Activated T-helper 1 cell treated with anti-CD3 and anti-CD28 coated beads, Interleukin-12 subunit alpha, Interleukin-12 subunit beta, Interleukin-2, Interleukin-4 antibody, amounts not matched to agents 30 ng/mL and 10 ng/mL and 1 ng/mL, durations not matched to agents 14 hours and 24 hours and 36 hours (primary cell): ENCODE data around the gene AMN. TPM values are rescaled to one million over a fixed set of nuclear protein-coding genes. Genes with fewer than 3 reads are reported as not detected.
"Not testable (repeated sequence)": the region's sequence is repeated elsewhere in the genome, so short reads cannot be mapped to it uniquely, and the experiment has no call there.

Experiments
- DNase-seq: peaks from one replicate; pipeline ENCODE4 v3.0.0; 2021; ENCODE audit warnings: low spot score
- H3K27ac Mint-ChIP-seq: one replicate; pipeline ENCODE4 v1.8.0; 2021; ENCODE audit warnings: mild to moderate bottlenecking, mixed read lengths
- H3K27me3 Mint-ChIP-seq: one replicate; pipeline ENCODE4 v1.8.0; 2022; ENCODE audit warnings: mild to moderate bottlenecking, moderate library complexity, mixed read lengths; ENCODE audit not compliant: insufficient read depth
- H3K36me3 Mint-ChIP-seq: one replicate; pipeline ENCODE4 v1.8.0; 2021; ENCODE audit warnings: low read depth, mixed read lengths
- H3K4me1 Mint-ChIP-seq: one replicate; pipeline ENCODE4 v1.8.0; 2021; ENCODE audit warnings: low read depth, mixed read lengths
- H3K4me3 Mint-ChIP-seq: one replicate; pipeline ENCODE4 v1.8.0; 2021; ENCODE audit warnings: mild to moderate bottlenecking, moderate library complexity, mixed read lengths
- H3K9me3 Mint-ChIP-seq: one replicate; pipeline ENCODE4 v1.8.0; 2021; ENCODE audit warnings: mixed read lengths
- intact Hi-C: fragments of 100-400 bp; cut with micrococcal nuclease; formaldehyde crosslinking; loops from one replicate; pipeline ENCODE4 v1.15.1; 2024
- total RNA-seq: library from RNA; stranded (reverse); gene quantifications from 2 replicates; pipeline ENCODE4 v1.2.3, GENCODE V29; 2022

Gene AMN
- total RNA-seq, 1 donor from 2014 or later = 0.44 TPM

DNA sequence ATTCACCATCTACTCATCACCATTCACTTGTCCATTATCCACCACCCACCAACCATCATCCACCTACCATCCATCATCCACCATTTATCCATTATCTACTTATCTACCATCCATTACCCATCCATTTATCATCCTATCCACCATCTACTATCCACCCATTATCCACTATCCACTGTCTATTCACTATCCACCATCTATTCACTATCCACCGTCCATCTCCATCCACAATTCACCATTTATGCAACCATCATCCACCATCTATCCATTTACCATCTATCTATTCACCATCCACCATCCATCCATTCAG lies 1.5 kb upstream of the AMN start:
- H3K27ac Mint-ChIP-seq = no peak overlapping the region
- no peaks in the 10 kb centered on the region for H3K9me3 Mint-ChIP-seq
- intact Hi-C loops = no loop called here
- no peaks in the 10 kb centered on the region for H3K36me3 Mint-ChIP-seq
- no peak overlapping the region for H3K4me3 Mint-ChIP-seq
- peaks cover 13% of the 10 kb centered on the region for H3K27me3 Mint-ChIP-seq
- DNase-seq = no peak
- H3K4me1 Mint-ChIP-seq = no peaks in the 10 kb centered on the region

DNA sequence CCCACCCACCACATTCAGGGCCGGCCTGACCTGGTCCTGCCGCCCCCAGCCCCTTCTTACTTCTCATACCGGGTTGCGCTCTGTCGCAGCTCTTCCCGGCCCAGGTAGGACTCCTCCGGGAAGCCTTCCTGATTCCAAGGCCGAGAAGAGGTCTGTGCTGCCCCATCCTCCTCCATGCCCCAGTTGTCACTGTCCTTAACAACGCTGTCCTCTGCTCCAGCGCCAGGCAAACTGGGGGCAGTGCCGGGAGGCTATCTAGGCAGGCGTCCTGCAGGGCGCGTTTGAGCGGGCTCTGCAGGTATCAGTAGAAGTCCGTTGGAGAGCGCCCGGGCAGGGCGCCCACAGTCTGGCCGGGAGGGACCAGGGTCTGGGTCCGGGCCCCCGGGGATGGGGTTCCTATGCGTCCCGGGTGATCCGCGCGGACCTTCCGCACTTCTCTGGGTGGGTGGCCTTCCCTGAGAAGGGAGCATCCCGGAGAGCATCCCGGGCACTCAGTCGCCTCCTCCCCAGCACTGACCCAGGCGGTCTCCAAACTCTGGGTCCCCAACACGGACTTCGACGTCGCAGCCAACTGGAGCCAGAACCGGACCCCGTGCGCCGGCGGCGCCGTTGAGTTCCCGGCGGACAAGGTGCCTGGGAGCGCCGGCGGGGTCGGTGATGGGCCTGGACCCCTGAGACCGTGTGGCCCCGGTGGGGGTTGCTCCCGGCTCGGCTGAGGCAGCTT lies 900 bp downstream of the AMN start:
- H3K27ac Mint-ChIP-seq = no peak overlapping the region
- no peaks in the 10 kb centered on the region for H3K36me3 Mint-ChIP-seq
- H3K27me3 Mint-ChIP-seq = peaks cover 29% of the 10 kb centered on the region

DNA sequence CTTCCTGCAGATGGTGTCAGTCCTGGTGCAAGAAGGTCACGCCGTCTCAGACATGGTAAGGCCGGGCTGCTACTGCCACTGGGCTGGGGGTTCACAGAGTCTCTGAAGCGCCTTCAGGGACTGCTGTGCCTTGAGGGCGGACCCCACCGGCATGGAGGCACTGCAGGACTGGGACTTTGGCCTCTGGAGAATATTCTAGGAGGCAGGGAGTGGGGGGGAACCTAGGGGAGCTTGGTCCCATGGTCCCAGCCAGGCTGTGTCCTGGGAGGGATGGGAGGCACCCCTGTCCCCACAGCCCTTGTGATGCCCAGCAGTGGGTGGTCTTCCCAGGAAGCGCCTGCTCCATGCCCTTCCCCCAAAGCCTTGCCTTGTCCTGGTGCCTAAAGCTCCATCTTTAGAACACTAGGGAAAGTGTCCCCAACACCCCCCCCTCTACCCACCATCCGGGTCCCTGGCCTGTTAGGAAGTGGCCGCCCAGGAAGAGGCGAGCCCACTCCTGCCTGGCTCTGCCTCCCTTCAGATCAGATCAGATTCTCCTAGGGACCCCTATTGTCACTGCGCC lies 1.5 kb downstream of the AMN start:
- Mint-ChIP-seq H3K27me3 (peaks cover 33% of the 10 kb centered on the region), H3K4me1 (no peaks in the 10 kb centered on the region), H3K27ac (no peak overlapping the region), H3K36me3 (no peaks in the 10 kb centered on the region), H3K9me3 (no peaks in the 10 kb centered on the region), H3K4me3 (no peak overlapping the region)
- no peak for DNase-seq
- intact Hi-C loops = no loop called here

More for the DNA sequence above, 900 bp downstream of the AMN start:
- Mint-ChIP-seq H3K4me3 (no peak overlapping the region), H3K9me3 (no peaks in the 10 kb centered on the region), H3K4me1 (no peaks in the 10 kb centered on the region)
- no peak for DNase-seq
- intact Hi-C loops = no loop called here

DNA sequence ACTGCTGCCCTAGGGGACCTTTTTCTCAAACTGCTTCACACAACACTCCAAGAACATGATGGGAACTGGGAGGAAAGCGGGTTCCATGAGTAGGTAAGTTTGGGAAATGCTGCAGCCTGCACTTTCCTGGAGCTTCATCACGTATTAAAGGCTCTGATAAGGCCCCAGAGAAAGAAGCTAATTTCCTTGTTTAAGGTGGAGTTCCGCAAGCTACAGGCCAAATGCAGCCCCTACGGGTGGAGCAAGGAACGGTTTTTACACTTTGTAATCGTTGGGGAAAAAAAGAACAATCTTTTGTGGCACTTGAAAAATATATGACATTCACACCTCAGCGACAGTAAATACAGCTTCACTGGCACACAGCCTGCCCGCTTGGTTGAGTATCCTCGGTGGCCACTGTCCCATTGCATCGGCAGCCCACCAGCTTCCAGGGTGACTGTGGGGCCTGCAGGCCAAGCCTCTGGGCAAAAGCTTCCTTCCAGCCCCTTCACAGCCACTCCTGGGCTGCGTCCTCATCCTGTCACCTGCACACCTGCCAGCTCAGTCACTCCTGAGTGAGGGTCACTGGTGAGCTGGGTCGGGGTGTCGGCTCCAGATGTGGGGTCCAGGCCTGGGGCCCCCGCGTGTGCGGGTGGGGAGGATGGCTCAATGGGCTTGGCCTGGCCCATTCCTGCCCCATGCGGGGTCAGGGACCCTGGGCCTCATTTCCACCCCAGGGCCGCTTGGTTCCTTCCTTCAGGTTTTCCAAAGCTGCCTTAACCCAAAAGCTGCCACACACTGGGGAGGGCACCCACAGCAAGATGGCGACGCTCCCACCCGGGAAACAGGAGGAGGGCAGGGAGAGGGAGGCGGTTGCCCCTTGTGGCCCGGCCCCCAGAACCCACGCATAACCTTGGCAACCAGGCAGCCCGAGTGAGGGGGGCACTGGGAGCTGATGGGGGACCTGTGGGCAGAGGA lies 2.4 kb downstream of the AMN start:
- Mint-ChIP-seq H3K9me3 (no peaks in the 10 kb centered on the region), H3K27me3 (peaks cover 33% of the 10 kb centered on the region), H3K27ac (no peak overlapping the region), H3K36me3 (no peaks in the 10 kb centered on the region), H3K4me3 (no peak overlapping the region), H3K4me1 (no peaks in the 10 kb centered on the region)
- intact Hi-C loops = no loop called here
- DNase-seq = no peak

DNA sequence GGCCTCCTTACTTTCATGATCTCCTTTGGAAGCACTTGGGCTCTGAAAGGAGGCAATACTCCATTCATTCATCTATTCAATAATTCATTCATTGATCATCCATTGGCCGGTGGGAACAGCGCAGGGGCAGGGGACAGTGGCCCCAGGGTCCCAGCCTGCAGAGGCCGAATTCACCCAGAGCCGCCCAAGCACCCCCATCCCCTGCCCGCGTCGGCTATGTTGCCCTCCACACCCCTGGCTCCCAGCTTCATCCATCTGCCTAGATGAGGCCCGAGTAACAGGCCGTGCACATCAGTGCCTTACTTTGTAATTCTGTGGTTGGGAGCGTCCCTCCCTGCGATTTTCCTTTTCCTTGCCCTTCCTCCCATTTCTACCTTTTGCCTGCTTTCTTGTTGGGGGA lies 3.2 kb downstream of the AMN start:
- intact Hi-C loops = no loop called here
- no peak for DNase-seq
- Mint-ChIP-seq H3K27ac (no peak overlapping the region), H3K4me1 (no peaks in the 10 kb centered on the region), H3K4me3 (no peak overlapping the region), H3K36me3 (no peaks in the 10 kb centered on the region), H3K27me3 (peaks cover 33% of the 10 kb centered on the region), H3K9me3 (no peaks in the 10 kb centered on the region)

DNA sequence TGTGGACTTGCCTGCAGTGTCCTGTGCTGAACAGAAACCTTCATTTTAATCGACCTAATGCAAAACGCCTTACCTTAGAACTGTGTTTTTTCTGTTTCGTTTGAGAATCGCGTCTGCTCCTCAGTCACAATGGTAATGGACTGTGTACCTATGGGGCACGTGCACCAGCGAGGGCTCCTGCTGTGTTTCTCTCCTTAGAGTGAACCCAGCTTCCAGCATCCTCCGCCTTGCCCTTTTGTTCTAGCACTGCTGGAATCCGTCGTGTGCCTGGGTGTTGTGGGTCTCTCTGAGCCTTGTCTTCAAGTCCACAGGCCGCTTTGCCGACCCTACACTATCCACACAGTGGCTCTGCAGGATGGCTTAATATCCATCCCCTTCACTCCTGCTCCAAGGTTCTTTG lies 3.6 kb downstream of the AMN start:
- peaks cover 34% of the 10 kb centered on the region for H3K27me3 Mint-ChIP-seq
- no peak overlapping the region for H3K4me3 Mint-ChIP-seq
- DNase-seq = no peak
- no peaks in the 10 kb centered on the region for H3K9me3 Mint-ChIP-seq
- H3K4me1 Mint-ChIP-seq = no peaks in the 10 kb centered on the region
- intact Hi-C loops = no loop called here
- no peaks in the 10 kb centered on the region for H3K36me3 Mint-ChIP-seq
- no peak overlapping the region for H3K27ac Mint-ChIP-seq

DNA sequence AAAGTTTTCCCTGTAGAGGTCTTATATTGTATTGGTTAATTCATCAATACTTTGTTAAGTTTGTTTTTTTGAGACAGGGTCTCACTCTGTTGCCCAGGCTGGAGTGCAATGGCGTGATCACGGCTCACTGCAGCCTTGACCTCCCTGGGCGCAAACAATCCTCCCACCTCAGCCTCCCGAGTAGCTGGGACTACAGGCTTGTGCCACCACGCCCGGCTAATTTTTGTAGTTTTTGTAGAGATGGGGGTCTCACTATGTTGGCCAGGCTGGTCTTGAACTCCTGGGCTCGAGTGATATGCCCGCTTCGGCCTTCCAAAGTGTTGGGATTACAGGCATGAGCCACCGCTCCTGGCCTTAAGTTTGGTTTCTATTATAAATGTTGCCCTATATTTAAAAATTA lies 4.4 kb downstream of the AMN start:
- H3K4me3 Mint-ChIP-seq, H3K36me3 Mint-ChIP-seq, DNase-seq, H3K27ac Mint-ChIP-seq, intact Hi-C loops, H3K4me1 Mint-ChIP-seq, H3K9me3 Mint-ChIP-seq: not testable (repeated sequence)
- H3K27me3 Mint-ChIP-seq = peaks cover 40% of the 10 kb centered on the region

DNA sequence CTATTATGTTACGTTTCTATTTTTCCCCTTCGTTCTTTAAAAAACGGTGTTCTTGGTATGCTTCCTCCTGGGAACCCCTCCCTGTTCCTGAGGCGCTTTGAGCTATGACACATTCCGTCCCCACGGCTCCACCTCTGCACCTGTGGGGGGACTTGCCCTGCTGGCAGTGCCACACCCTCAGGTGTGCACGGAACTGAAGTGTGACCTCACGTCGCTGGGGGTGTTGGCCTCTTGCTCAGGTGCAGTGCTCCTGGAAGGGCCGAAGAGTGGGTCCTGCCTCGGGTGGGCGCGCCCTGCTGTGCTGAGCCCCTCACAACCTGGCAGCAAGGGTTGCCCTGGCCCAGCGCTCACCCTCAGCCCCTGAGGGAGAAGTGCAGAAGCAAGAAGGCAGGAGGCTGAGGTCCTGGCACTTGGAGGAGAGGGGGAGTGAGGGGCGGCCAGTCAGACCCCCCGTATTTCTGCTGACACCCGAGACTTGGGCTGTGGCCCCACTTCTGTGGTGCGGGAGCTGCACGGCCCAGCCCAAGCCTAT lies 4.9 kb downstream of the AMN start:
- intact Hi-C loops = no loop called here
- Mint-ChIP-seq H3K27me3 (peaks cover 43% of the 10 kb centered on the region), H3K36me3 (no peaks in the 10 kb centered on the region)

DNA sequence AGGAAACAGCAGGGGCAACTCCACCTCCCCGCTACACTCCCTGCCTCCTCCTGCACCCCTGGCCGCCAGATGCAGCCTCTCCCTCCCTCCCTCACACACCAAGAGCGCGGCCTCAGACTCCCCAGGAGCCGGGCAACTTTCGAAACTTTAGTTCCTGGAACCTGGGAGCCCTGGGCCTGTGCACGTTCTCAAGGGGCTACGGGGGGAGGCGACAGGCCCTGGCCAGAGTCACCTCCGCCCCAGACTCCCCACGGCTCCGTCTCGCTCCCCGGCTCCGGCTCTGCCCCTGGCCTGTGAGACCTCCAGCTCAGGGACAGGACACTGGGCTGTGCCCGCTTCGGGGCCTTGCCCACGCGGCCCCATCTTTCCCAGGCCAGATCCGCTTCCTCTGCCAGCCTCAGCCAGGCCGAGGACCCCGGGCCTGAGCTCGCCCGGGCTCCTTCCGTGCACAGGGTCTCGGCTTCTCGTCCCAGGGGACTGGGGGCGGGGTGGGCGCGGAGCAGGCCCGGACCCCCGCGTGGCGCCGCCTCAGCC lies 5.5 kb downstream of the AMN start:
- Mint-ChIP-seq H3K9me3 (no peaks in the 10 kb centered on the region), H3K36me3 (no peaks in the 10 kb centered on the region), H3K4me3 (no peak overlapping the region), H3K4me1 (no peaks in the 10 kb centered on the region), H3K27ac (no peak overlapping the region), H3K27me3 (peaks cover 43% of the 10 kb centered on the region)
- intact Hi-C loops = no loop called here
- no peak for DNase-seq

More for the DNA sequence above, 4.9 kb downstream of the AMN start:
- H3K4me1 Mint-ChIP-seq = no peaks in the 10 kb centered on the region
- H3K4me3 Mint-ChIP-seq = no peak overlapping the region
- H3K27ac Mint-ChIP-seq = no peak overlapping the region
- H3K9me3 Mint-ChIP-seq = no peaks in the 10 kb centered on the region
- no peak for DNase-seq

DNA sequence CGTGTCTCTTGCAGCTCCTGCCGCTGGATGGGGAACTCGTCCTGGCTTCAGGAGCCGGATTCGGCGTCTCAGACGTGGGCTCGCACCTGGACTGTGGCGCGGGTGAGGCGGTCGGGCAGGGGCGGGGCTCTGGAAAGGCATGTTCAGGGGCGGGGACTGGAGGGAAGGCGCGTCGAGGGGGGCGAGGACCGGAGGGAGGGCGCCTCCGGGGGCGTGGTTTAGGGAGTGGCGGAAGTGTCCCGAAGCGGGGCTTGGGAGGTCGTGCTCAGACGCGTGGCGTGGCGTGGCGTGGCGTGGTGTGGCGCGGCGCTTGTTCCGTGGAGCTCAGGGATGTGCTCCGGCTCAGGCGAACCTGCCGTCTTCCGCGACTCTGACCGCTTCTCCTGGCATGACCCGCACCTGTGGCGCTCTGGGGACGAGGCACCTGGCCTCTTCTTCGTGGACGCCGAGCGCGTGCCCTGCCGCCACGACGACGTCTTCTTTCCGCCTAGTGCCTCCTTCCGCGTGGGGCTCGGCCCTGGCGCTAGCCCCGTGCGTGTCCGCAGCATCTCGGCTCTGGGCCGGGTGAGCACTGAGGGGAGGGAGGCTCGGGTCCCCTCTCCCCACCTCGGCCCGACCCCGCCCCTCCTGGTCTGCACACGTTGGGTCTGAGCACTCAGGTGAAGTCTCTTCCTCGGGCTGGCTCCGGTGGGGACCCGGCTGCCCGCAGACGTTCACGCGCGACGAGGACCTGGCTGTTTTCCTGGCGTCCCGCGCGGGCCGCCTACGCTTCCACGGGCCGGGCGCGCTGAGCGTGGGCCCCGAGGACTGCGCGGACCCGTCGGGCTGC lies 6.2 kb downstream of the AMN start:
- H3K27ac Mint-ChIP-seq = no peak overlapping the region
- no peaks in the 10 kb centered on the region for H3K36me3 Mint-ChIP-seq
- peak; percentile 51 for DNase-seq
- H3K4me1 Mint-ChIP-seq = no peaks in the 10 kb centered on the region
- H3K27me3 Mint-ChIP-seq = peaks cover 43% of the 10 kb centered on the region
- intact Hi-C loops = no loop called here
- peak overlapping the region; percentile 30 for H3K4me3 Mint-ChIP-seq
- H3K9me3 Mint-ChIP-seq = no peaks in the 10 kb centered on the region

DNA sequence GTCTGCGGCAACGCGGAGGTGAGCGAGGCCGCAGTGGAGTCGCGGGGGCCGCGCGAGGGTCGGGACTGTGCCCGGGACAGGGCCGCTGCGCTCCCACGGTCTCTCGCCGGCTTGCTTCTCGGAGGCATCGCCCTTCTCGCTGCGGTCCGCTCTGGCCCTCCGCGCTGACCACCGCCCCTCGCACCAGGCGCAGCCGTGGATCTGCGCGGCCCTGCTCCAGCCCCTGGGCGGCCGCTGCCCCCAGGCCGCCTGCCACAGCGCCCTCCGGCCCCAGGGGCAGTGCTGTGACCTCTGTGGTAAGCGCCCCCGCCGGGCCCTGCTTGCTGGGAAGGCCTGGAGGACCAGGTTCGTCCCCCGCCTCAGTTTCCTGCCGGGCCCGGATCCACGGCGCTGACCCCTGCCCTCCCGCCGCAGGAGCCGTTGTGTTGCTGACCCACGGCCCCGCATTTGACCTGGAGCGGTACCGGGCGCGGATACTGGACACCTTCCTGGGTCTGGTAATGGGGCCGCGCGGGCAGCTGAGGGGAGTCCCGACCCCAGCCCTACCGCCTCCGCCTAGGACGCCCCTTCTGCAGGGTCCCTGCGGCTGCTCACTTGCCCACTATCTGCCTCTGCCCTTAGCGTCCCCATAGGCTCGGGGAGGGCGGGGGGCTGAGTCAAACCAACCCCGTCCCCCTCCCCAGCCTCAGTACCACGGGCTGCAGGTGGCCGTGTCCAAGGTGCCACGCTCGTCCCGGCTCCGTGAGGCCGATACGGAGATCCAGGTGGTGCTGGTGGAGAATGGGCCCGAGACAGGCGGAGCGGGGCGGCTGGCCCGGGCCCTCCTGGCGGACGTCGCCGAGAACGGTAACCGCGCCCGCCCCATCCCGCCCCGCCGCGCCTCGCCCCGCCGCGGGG lies 7.0 kb downstream of the AMN start:
- H3K9me3 Mint-ChIP-seq = no peaks in the 10 kb centered on the region
- no peaks in the 10 kb centered on the region for H3K4me1 Mint-ChIP-seq
- H3K27me3 Mint-ChIP-seq = peaks cover 38% of the 10 kb centered on the region
- intact Hi-C loops = no loop called here
- H3K36me3 Mint-ChIP-seq = no peaks in the 10 kb centered on the region
- no peak overlapping the region for H3K4me3 Mint-ChIP-seq
- DNase-seq = no peak
- no peak overlapping the region for H3K27ac Mint-ChIP-seq
